WERI-Rb-1 (cell line): ENCODE measurements around the gene ANK2.

ENCODE experiments used
- DNase-seq: peaks from one replicate; pipeline ENCODE4 v3.0.0-alpha.2; 2020
- H3K27ac ChIP-seq: fragments of 250-450 bp; sonication (Bioruptor Pico); 2 replicates; pipeline ENCODE4 v1.5.1; 2020; ENCODE audit warnings: mild to moderate bottlenecking, moderate library complexity
- H3K27me3 ChIP-seq: fragments of 250-450 bp; sonication (Bioruptor Pico); 2 replicates; pipeline ENCODE4 v1.5.1; 2021; ENCODE audit warnings: mild to moderate bottlenecking, low read depth, moderate library complexity; ENCODE audit not compliant: insufficient read depth, severe bottlenecking
- H3K36me3 ChIP-seq: fragments of 250-450 bp; sonication (Bioruptor Pico); 2 replicates; pipeline ENCODE4 v1.5.1; 2020; ENCODE audit warnings: mild to moderate bottlenecking, moderate library complexity
- H3K4me3 ChIP-seq: 2 replicates; pipeline ENCODE4 v1.5.1; 2011; ENCODE audit warnings: low read depth, mild to moderate bottlenecking, control low read depth, low read length
- H3K9me3 ChIP-seq: fragments of 250-450 bp; sonication (Bioruptor Pico); 2 replicates; pipeline ENCODE4 v1.5.1; 2021; ENCODE audit warnings: mild to moderate bottlenecking, moderate library complexity; ENCODE audit not compliant: severe bottlenecking
- CTCF ChIP-seq: IDR thresholded peaks from 2 replicates; pipeline ENCODE4 v1.5.1; 2011; ENCODE audit warnings: low read depth, mild to moderate bottlenecking, control low read depth, inconsistent platforms, low read length

Gene ANK2

GRCh38 chr4:113080050-113080449 lies 30.6 kb downstream of the ANK2 start:
- no peak overlapping the region for H3K27ac ChIP-seq
- H3K4me3 ChIP-seq: no peak overlapping the region
- no peaks in the 10 kb centered on the region for H3K36me3 ChIP-seq
- no peaks in the 10 kb centered on the region for H3K27me3 ChIP-seq
- TF ChIP-seq CTCF: no peak
- H3K9me3 ChIP-seq: no peaks in the 10 kb centered on the region
- DNase-seq: no peak

DNA sequence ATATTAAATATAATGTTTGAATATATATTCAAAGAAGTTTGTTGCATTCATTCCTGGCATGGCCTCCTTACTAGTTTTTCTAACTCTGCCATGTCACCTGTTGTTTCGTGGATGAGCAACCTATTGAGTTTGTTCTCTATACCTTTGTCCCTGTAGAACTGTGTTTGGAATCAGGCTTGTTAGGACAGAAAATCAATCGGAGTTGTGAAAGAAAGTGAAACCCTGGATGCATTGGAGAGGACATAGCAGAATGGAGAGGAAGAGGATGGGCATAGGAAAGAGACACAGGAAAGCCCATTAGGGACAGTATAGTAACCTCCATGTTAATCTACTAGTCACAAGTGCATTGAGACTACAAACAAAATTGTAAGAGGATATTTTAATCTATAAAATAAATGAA lies 31.2 kb downstream of the ANK2 start:
- Histone ChIP-seq H3K27ac (no peak overlapping the region), H3K36me3 (no peaks in the 10 kb centered on the region), H3K4me3 (no peak overlapping the region), H3K27me3 (no peaks in the 10 kb centered on the region), H3K9me3 (no peaks in the 10 kb centered on the region)
- TF ChIP-seq CTCF: no peak
- no peak for DNase-seq

GRCh38 chr4:113083346-113083745 lies 33.9 kb downstream of the ANK2 start:
- no peak for TF ChIP-seq CTCF
- Histone ChIP-seq H3K27me3 (no peaks in the 10 kb centered on the region), H3K9me3 (no peaks in the 10 kb centered on the region), H3K4me3 (no peak overlapping the region), H3K27ac (no peak overlapping the region), H3K36me3 (no peaks in the 10 kb centered on the region)
- no peak for DNase-seq

GRCh38 chr4:113086172-113086695 lies 36.8 kb downstream of the ANK2 start:
- no peak overlapping the region for H3K4me3 ChIP-seq
- H3K27ac ChIP-seq: no peak overlapping the region
- no peak for DNase-seq
- H3K9me3 ChIP-seq: no peaks in the 10 kb centered on the region
- H3K36me3 ChIP-seq: no peaks in the 10 kb centered on the region
- no peak for TF ChIP-seq CTCF
- no peaks in the 10 kb centered on the region for H3K27me3 ChIP-seq

GRCh38 chr4:113088050-113088449 lies 38.6 kb downstream of the ANK2 start:
- Histone ChIP-seq H3K4me3 (no peak overlapping the region), H3K9me3 (no peaks in the 10 kb centered on the region), H3K36me3 (no peaks in the 10 kb centered on the region), H3K27ac (no peak overlapping the region), H3K27me3 (no peaks in the 10 kb centered on the region)
- no peak for TF ChIP-seq CTCF
- no peak for DNase-seq

DNA sequence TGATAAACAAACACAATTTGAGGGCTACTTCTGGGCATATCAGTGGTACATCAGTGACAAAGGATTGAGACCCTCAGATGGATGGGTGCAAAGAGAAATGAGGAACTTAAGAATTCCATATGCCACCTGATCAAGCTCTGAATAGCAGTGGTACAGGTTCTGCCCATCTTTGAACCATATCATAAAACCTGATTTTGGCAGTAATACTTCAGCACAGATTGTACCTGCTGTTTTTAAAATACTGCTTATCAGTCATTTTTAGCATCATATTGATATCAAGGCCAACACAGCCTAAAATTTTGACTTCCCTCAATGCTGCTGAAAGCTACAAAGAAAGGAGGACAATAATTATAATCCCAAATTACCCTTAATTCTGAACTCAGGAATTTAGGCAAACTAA lies 41.5 kb downstream of the ANK2 start:
- H3K27me3 ChIP-seq: no peaks in the 10 kb centered on the region
- no peaks in the 10 kb centered on the region for H3K36me3 ChIP-seq
- H3K27ac ChIP-seq: no peak overlapping the region
- H3K4me3 ChIP-seq: no peak overlapping the region
- DNase-seq: no peak
- no peaks in the 10 kb centered on the region for H3K9me3 ChIP-seq
- TF ChIP-seq CTCF: no peak
